Upper lobe of right lung (tissue), 1 donor: ENCODE results near the gene UPK3BL2. TPM values are rescaled to one million over a fixed set of nuclear protein-coding genes. Genes with fewer than 3 reads are reported as not detected.
"Not testable (repeated sequence)": the region's sequence is repeated elsewhere in the genome, so short reads cannot be mapped to it uniquely, and the experiment has no call there.

Source experiments
- ATAC-seq: fragments of 200-7000 bp; cut with Tn5 transposase; one replicate; pipeline ENCODE4 v1.9.1; 2020; ENCODE audit warnings: mild to moderate bottlenecking, moderate library complexity
- DNase-seq: peaks from one replicate; pipeline ENCODE4 v3.0.0-alpha.2; 2020
- H3K27ac ChIP-seq: fragments of 200-600 bp; one replicate; pipeline ENCODE4 v1.8.0; 2022
- H3K27me3 ChIP-seq: fragments of 200-600 bp; one replicate; pipeline ENCODE4 v1.8.0; 2022; ENCODE audit warnings: mild to moderate bottlenecking
- H3K36me3 ChIP-seq: fragments of 200-600 bp; one replicate; pipeline ENCODE4 v1.8.0; 2022
- H3K4me1 ChIP-seq: fragments of 200-600 bp; one replicate; pipeline ENCODE4 v1.8.0; 2022
- H3K4me3 ChIP-seq: fragments of 200-600 bp; one replicate; pipeline ENCODE4 v1.8.0; 2022; ENCODE audit warnings: mild to moderate bottlenecking
- H3K9me3 ChIP-seq: fragments of 200-600 bp; one replicate; pipeline ENCODE4 v1.8.0; 2022
- intact Hi-C: fragments of 100-400 bp; cut with DNase I; formaldehyde crosslinking; loops from one replicate; pipeline ENCODE4 v1.11.0; 2022
- total RNA-seq: library from RNA; stranded (reverse); fragmentation: NEBNext Ultra II Directional; extraction: Animal tissue kit (Norgen Biotek cat#: 25700); gene quantifications from one replicate; pipeline ENCODE4 v1.2.1, GENCODE V29; 2021
- TF ChIP-seq, protein P1 (sequence below): fragments of 200-600 bp; IDR thresholded peaks from one replicate; pipeline ENCODE4 v1.8.0; 2022; ENCODE audit warnings: antibody characterized with exemption
- donor health status: DM: no; HTN: yes; CAD: no; lungs with severe emphysema.

The UPK3BL2 gene
- total RNA-seq, 1 donor from 2014 or later = 19.3 TPM

DNA sequence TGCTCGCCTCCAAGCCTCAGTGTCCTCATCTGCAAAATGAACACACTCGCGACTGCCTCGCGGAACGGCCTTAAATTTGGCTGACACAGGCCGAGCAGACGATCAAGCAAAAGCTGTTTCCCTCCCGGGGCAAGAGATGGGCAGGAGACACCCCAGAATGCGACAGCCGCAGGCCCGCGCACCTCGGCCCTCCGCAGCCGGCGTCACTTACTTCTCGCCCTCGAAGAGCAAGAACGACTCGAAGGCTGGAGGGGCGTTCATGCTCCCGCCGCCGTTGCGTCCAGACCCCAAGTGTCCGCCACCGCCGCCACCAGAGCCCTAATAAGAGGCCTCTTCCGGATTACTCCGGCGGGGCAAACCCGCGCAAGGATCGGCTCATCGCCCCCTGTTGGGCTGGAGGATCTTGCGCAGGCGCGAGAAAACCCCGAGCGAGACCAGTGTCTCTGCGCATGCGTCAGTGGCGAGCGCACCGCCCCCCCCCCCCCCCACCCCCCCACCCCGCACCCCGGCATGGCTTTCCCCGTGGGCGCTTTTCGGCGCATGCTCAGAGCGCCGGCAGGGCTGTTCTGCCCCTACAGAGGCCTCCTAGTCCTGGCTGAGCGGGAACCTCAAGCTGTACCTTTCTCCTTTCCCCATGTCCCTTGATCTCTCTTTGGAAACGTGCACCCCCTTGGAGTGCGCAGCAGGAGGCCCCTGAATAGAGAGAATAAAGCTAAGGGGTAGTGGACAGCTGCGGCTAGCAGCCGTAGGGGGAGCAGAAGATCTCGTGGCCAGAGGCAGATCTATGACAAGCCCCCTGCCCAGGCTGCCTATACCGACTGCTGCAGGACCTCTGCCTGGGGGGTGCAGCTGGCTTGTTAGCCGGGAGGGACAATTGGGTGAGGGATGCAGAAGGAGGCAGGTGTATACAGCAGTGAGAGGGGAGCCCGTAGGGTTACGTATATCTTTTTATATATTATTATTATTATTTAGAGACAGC, 29.1 kb upstream of the UPK3BL2 start, which contains the start of gene POLR2J3:
TSS of gene POLR2J3 (minus strand) at position 323 of the 979 bp plus-strand sequence. CDS start at position 261, 62 bp downstream.
- H3K27ac ChIP-seq = peak within 1 kb of the TSS; percentile 80
- intact Hi-C loops, H3K4me1 ChIP-seq, H3K36me3 ChIP-seq, H3K27me3 ChIP-seq, H3K9me3 ChIP-seq: not testable (repeated sequence)
- DNase-seq = peak; percentile 99
- TF ChIP-seq, protein P1, sequence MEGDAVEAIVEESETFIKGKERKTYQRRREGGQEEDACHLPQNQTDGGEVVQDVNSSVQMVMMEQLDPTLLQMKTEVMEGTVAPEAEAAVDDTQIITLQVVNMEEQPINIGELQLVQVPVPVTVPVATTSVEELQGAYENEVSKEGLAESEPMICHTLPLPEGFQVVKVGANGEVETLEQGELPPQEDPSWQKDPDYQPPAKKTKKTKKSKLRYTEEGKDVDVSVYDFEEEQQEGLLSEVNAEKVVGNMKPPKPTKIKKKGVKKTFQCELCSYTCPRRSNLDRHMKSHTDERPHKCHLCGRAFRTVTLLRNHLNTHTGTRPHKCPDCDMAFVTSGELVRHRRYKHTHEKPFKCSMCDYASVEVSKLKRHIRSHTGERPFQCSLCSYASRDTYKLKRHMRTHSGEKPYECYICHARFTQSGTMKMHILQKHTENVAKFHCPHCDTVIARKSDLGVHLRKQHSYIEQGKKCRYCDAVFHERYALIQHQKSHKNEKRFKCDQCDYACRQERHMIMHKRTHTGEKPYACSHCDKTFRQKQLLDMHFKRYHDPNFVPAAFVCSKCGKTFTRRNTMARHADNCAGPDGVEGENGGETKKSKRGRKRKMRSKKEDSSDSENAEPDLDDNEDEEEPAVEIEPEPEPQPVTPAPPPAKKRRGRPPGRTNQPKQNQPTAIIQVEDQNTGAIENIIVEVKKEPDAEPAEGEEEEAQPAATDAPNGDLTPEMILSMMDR = peak; percentile 65
- ATAC-seq = peak; percentile 97
- H3K4me3 ChIP-seq = peak within 1 kb of the TSS; percentile 72

DNA sequence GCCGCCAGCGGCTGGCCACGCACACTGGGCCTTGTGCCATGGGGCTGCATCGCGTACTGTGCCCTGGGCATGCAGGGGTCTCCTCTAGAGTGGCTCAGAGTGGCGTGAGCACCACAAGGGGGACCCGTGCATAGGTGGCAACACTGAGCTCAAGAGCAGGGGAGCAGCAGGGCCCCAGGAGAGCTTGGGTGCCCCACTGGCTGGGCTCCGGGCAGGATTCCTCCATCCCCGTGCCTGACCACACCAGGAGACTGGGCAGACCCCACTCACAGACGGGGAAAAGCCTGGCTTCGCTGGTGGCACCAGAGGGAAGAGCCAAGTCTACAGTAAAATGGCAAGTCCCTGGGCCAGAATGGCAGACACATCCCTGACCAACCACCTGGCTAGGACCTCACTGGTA, 25.1 kb upstream of the UPK3BL2 start:
- H3K27ac ChIP-seq, H3K4me1 ChIP-seq, H3K4me3 ChIP-seq, ATAC-seq, H3K27me3 ChIP-seq, intact Hi-C loops, H3K9me3 ChIP-seq, H3K36me3 ChIP-seq: not testable (repeated sequence)
- peak; percentile 59 for DNase-seq

DNA sequence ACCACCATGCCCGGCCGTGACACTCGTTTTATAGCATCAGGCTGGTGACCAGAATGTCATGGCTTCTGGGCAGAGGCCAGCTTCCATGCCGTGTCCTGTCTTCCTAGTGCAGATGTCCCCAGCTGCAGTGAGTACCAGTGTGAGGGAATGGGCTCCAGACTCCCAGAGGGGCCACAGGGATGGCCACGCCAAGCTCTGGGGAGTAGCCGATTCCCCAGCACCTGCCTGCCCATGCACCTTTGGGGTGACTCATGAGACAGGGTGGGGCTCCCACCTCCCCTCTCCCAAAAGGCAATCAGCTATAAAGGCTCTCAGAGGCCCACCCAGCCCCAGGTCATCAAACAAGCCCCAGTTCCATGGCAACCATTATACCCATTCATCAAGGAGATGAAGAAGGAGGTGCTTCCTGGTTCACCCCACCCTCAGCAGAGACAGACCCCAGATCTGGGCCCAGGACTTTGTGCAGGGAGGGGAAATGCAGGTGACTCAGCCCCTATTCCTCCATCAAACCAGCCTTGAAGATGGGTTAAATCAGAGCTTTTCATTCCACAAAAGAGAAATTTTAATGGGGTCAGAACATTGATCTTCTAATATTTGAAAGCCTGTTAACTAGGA, 7.4 kb upstream of the UPK3BL2 start, which contains the start of gene SPDYE2:
TSS of gene SPDYE2 (plus strand) at position 419 of the 615 bp plus-strand sequence. CDS start 2,030 bp downstream, outside the sequence.
- intact Hi-C loops = not testable (repeated sequence)
- ATAC-seq = peak; percentile 50

DNA sequence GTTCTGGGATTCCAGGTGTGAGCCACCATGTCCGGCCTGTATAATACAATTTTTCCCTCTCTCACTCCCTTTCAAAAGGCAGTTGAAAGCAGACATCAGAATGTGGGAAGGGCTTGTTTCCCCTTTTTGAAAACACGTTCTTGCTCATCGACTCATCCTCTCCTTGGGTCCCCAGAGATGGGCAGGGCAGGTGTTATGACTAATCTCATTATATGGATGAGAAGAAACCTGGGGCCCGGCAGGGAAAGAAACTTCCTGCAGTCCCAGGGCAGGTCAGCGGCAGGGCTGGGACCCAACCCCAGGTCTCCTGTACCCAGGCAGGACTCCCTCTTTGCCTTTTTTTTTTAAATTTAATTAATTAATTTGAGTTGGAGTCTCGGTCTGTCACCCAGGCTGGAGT, 2.9 kb upstream of the UPK3BL2 start:
- H3K4me1 ChIP-seq, H3K9me3 ChIP-seq, H3K27me3 ChIP-seq, H3K27ac ChIP-seq, H3K36me3 ChIP-seq, DNase-seq, H3K4me3 ChIP-seq, ATAC-seq, intact Hi-C loops: not testable (repeated sequence)

More for the DNA sequence above, 7.4 kb upstream of the UPK3BL2 start, which contains the start of gene SPDYE2:
- DNase-seq, H3K9me3 ChIP-seq, H3K27ac ChIP-seq, H3K4me1 ChIP-seq, H3K36me3 ChIP-seq, H3K27me3 ChIP-seq, H3K4me3 ChIP-seq: not testable (repeated sequence)

DNA sequence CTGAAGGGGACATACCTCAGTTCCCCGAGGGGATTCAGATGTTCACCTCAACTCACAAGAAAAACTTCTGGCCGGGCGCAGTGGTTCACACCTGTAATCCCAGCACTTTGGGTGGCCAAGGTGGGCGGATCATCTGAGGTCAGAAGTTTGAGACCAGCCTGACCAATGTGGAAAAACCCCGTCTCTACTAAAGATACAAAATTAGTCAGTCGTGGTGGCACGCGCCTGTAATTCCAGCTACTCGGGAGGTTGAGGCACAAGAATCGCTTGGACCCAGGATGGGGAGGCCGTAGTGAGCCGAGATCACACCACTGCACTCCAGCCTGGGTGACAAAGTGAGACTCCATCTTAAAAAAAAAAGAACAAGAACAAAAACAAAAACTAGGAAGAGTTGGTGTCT, 1.8 kb upstream of the UPK3BL2 start:
- DNase-seq, intact Hi-C loops: not testable (repeated sequence)

DNA sequence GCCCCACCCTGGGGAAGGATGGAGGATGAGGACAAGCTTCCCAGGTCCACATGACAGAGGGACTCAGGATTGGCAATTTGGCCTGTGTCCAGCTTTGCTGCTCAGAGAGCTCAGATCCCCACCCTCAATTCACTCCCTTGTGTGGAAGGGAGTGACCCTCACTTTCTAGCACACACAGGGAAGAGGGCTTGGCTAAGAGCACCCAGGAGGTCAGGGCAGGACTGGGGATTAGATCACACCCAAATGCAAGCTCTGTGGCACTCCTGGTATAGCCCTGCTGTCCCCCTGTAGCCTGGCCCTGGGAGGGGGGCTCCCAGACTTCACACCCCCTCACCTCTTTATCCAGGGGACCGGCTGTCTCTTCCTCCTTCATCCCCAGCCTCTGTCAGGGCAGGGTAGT, 876 bp upstream of the UPK3BL2 start:
- H3K4me1 ChIP-seq, H3K36me3 ChIP-seq, H3K27me3 ChIP-seq, ATAC-seq, H3K27ac ChIP-seq, H3K4me3 ChIP-seq, DNase-seq, intact Hi-C loops, H3K9me3 ChIP-seq: not testable (repeated sequence)

More for the DNA sequence above, 1.8 kb upstream of the UPK3BL2 start:
- ATAC-seq, H3K36me3 ChIP-seq, H3K4me3 ChIP-seq, H3K4me1 ChIP-seq, H3K9me3 ChIP-seq, H3K27me3 ChIP-seq, H3K27ac ChIP-seq: not testable (repeated sequence)

DNA sequence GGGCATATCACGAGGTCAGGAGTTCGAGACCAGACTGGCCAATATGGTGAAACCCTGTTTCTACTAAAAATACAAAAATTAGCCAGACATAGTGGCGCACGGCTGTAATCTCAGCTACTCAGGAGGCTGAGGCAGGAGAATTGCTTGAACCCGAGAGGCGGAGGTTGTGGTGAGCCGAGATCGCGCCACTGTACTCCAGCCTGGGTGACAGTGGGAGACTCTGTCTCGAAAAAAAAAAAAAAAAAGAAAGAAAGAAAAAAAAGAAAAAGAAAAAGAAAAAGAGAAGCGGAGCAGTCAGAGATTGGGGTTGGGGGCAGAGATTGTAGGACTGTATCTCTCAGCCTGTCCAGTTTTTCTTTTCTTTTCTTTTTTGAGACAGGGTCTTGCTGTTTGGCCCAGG, 725 bp downstream of the UPK3BL2 start:
- H3K36me3 ChIP-seq, H3K27ac ChIP-seq, ATAC-seq, H3K4me1 ChIP-seq, H3K4me3 ChIP-seq, H3K9me3 ChIP-seq, DNase-seq, intact Hi-C loops, H3K27me3 ChIP-seq: not testable (repeated sequence)

DNA sequence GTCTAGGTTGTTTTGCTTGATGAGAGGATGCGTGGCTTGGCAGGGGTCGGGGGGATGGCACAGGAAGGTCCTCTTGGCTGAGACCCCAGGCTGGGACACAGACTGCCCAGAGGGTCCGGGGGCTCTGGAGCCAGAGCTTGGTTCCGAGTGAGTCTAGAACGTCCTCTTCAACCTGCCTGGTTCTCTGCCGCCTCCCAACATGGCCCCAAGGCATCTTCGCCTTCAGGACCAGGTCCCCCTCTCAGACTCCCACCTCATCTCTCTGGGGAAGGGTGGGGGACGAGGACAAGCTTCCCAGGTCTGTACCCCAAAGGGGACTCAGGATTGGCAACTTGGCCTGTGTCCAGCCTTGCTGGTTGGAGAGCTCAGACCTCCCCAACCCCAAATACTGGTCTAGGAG, 1.4 kb downstream of the UPK3BL2 start:
- H3K27me3 ChIP-seq, H3K27ac ChIP-seq, H3K9me3 ChIP-seq, H3K4me3 ChIP-seq, H3K4me1 ChIP-seq, H3K36me3 ChIP-seq, DNase-seq, intact Hi-C loops: not testable (repeated sequence)
- peak; percentile 0 for ATAC-seq

DNA sequence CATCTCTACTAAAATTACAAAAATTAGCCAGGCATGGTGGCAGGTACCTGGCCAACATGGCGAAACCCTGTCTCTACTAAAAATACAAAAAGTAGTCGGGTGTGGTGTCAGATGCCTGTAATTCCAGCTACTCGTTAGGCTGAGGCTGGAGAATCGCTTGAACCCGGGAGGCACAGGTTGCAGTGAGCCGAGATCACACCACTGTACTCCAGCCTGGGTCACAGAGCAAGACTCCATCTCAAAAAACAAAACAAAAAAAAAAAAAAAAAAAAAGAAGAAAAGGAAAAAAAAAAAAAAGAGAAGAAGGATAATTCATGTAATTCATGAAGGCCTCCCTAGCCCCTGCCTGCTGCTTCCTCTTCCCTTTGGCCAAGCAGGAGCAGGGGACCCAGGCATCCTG, 2.9 kb downstream of the UPK3BL2 start:
- DNase-seq = peak; percentile 58
- intact Hi-C loops = not testable (repeated sequence)

DNA sequence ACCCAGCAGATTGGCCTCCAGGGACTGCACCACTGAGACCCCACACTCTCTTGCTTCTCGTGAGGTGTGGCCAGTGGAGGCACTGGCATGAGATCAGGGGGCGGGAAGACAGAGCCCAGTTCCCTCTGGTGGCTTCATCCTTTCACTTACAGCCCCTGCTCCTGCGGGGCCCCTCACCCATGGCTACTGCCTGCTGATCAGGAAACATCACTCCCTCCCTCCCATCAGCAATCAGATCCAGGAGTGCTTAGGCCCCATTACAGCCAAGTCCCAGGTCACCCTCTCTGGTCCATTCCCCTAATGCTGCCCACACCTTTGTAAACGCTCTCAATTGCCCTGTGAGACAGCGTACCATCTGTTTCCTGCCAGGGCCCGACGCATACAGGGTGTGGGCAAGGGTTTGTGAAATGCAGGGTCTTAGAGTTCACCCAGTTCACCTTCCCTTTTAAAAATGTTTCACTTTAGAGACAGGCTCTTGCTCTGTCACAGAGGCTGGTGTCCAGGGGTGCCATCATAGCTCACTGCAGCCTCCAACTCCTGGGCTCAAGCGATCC, 8.4 kb downstream of the UPK3BL2 start:
- H3K9me3 ChIP-seq, H3K27me3 ChIP-seq, ATAC-seq, H3K4me3 ChIP-seq, H3K4me1 ChIP-seq, intact Hi-C loops, H3K36me3 ChIP-seq, H3K27ac ChIP-seq, DNase-seq: not testable (repeated sequence)

More for the DNA sequence above, 2.9 kb downstream of the UPK3BL2 start:
- not testable (repeated sequence) for ATAC-seq, H3K36me3 ChIP-seq, H3K27me3 ChIP-seq, H3K9me3 ChIP-seq, H3K4me1 ChIP-seq, H3K27ac ChIP-seq, H3K4me3 ChIP-seq

DNA sequence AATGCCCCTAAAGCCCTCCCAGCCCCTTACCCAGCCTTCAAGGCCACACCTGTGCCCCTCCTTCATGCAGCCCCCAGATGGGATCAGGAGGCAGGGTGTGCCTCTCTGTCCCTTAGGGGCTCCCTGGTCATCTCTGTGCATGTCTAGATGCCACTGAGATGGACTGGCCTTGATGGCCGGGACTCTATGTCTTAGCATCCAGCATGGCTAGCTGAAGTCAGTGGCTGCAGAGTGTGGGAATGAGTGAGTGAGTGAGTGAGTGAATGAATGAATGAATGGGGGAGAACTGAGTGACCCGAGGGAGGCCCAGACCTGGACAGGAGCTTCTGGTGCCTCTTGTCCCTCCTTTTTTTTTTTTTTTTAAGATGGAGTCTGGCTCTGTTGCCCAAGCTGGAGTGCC, 11.4 kb downstream of the UPK3BL2 start:
- DNase-seq, intact Hi-C loops, H3K27ac ChIP-seq: not testable (repeated sequence)

DNA sequence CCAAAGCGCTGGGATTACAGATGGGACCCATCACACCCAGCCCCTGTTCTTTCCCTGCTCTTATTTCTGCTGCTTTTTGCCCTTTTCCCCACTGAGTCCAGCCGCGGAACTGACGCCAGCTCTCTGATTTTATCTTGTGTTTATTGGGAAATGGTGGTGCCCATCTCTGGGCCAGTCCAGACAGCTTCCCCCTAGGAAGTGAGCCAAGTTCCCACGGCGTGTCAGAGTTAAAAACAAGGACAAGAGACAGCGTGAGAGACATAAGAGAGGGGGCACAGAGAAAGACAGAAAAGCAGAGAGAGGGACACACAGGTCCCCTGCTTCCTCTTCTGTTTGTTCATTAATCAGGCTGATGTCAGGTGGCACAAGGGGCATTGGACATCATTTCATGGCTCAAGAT, 11.9 kb downstream of the UPK3BL2 start:
- DNase-seq = peak; percentile 68
- H3K27ac ChIP-seq, intact Hi-C loops, H3K9me3 ChIP-seq, H3K27me3 ChIP-seq, H3K36me3 ChIP-seq, H3K4me3 ChIP-seq, H3K4me1 ChIP-seq: not testable (repeated sequence)
- ATAC-seq = peak; percentile 43

More for the DNA sequence above, 11.4 kb downstream of the UPK3BL2 start:
- not testable (repeated sequence) for H3K9me3 ChIP-seq, H3K36me3 ChIP-seq, H3K27me3 ChIP-seq, H3K4me3 ChIP-seq, H3K4me1 ChIP-seq
- peak; percentile 14 for ATAC-seq
